Transverse colon (tissue), 4 donors: ENCODE results near the gene C1QTNF1. TPM values are rescaled to one million over a fixed set of nuclear protein-coding genes. Genes with fewer than 3 reads are reported as not detected.

Experiments used
- DNase-seq: peaks from one replicate; pipeline ENCODE4 v3.0.0-alpha.2; 2019
- H3K27ac ChIP-seq, 4 donors: fragments of 200-600 bp; sonication (generic); 2 replicates each; pipeline ENCODE4 v1.5.1; 2016 to 2018; ENCODE audit warnings: inconsistent platforms in 4 of 4
- H3K27me3 ChIP-seq: fragments of 200-600 bp; sonication (generic); 2 replicates; pipeline ENCODE4 v1.5.1; 2017; ENCODE audit warnings: inconsistent platforms
- H3K36me3 ChIP-seq, 4 donors: fragments of 200-600 bp; sonication (generic); 2 replicates each; pipeline ENCODE4 v1.5.1; 2017 to 2019; ENCODE audit warnings: inconsistent platforms in 4 of 4
- H3K4me1 ChIP-seq, 4 donors: fragments of 200-600 bp; sonication (generic); 2 replicates each; pipeline ENCODE4 v1.5.1; 2017 to 2020; ENCODE audit warnings: inconsistent platforms in 4 of 4
- H3K4me3 ChIP-seq, 4 donors: fragments of 200-600 bp; sonication (generic); 1 replicate in 1 of 4; 2 replicates in 3 of 4; pipeline versions ENCODE4 v1.5.1 to v1.6.1; 2017 to 2019; ENCODE audit warnings: inconsistent platforms in 4 of 4
- H3K9me3 ChIP-seq, 2 donors: fragments of 200-600 bp; sonication (generic); 2 replicates each; pipeline ENCODE4 v1.5.1; 2017 to 2019; ENCODE audit warnings: inconsistent platforms in 2 of 2
- EP300 ChIP-seq: sonication (generic); formaldehyde crosslinking; IDR thresholded peaks from one replicate; pipeline ENCODE4 v1.6.1; 2017; ENCODE audit warnings: antibody characterized with exemption, low read depth
- POLR2A ChIP-seq: fragments of 450-650 bp; IDR thresholded peaks from one replicate; pipeline ENCODE4 v1.6.1; 2016; ENCODE audit warnings: antibody characterized with exemption, mild to moderate bottlenecking, moderate library complexity
- POLR2AphosphoS5 ChIP-seq, 3 donors: sonication (generic); formaldehyde crosslinking; IDR thresholded peaks; one replicate each; pipeline ENCODE4 v1.6.1; 2016; ENCODE audit warnings: antibody characterized with exemption in 3 of 3
- WGBS, 2 donors: methylation state at CpG; one replicate each; pipeline ENCODE4 v1.1.5; 2018; ENCODE audit warnings: low coverage in 1 of 2; 5-methylcytosine and 5-hydroxymethylcytosine counted together
- in situ Hi-C, 4 donors: fragments of 200-750 bp; cut with MboI; loops; one replicate each; pipeline versions ENCODE4 v1.15.0 to v1.15.1; 2017; ENCODE audit warnings: low sequenced_read_pairs in 3 of 4, low pct_ligation_motif_present in 1 of 4, low pct_unique_long_range_greater_than_20kb in 1 of 4
- intact Hi-C: fragments of 100-400 bp; cut with DNase I; formaldehyde crosslinking; loops from one replicate; pipeline ENCODE4 v1.15.1; 2023; ENCODE audit warnings: low total_unique reads
- total RNA-seq, 4 donors: library from RNA; depleted of rRNA; stranded (reverse); fragments of >200 nt; gene quantifications; one replicate each; pipeline ENCODE4 v1.1.0, GENCODE V29; 2016
- TF ChIP-seq, protein P1 (sequence below), 5 experiments: fragments of 200-600 bp in 3 of 5; fragments of 450-650 bp in 2 of 5; sonication (generic) in 3 of 5; IDR thresholded peaks; 1 replicate in 2 of 5; 2 replicates in 3 of 5; pipeline ENCODE4 v1.5.1; 2016 to 2017; ENCODE audit warnings: antibody characterized with exemption in 5 of 5, inconsistent platforms in 3 of 5, mild to moderate bottlenecking in 2 of 5, moderate library complexity in 1 of 5

Gene C1QTNF1
- total RNA-seq, 4 donors from 2014 or later, result 5.4 to 35.5 (median 12.0) TPM

DNA sequence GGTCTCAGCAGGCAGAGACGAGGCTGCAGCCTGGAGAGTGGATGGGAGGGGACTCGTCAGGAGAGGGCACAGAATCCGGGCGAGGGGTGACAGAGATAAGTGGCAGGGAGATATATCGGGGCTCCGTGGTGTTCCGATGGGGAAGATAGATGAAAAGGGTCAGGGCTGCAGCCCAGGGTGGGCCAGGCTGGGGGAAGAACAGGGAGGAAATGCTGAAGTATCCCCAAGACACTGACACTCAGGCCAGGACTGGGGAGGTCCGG is 46.4 kb upstream of the C1QTNF1 start:
- H3K27ac ChIP-seq, result peak overlapping the region; percentile 78 to 86 (median 82)
- H3K9me3 ChIP-seq, result no peaks in the 10 kb centered on the region
- no peaks in the 10 kb centered on the region for H3K27me3 ChIP-seq
- H3K4me3 ChIP-seq, result peak overlapping the region in 1 of 4 donors; percentile 40
- 66 to 91% methylated on average over 6 to 8 of the region's 8 CpGs for WGBS, 2 donors
- intact Hi-C loops (no loop called here), in situ Hi-C loops (loop anchor here in 1 of 4 donors (10.0 kb wide), 1 partner anchor 113 kb away; no protein-coding TSS in a partner anchor)
- no peak for TF ChIP-seq EP300
- TF ChIP-seq POLR2AphosphoS5 (IDR thresholded peaks at IDR 0.05), result no peak
- no peak for TF ChIP-seq POLR2A
- TF ChIP-seq, protein P1, sequence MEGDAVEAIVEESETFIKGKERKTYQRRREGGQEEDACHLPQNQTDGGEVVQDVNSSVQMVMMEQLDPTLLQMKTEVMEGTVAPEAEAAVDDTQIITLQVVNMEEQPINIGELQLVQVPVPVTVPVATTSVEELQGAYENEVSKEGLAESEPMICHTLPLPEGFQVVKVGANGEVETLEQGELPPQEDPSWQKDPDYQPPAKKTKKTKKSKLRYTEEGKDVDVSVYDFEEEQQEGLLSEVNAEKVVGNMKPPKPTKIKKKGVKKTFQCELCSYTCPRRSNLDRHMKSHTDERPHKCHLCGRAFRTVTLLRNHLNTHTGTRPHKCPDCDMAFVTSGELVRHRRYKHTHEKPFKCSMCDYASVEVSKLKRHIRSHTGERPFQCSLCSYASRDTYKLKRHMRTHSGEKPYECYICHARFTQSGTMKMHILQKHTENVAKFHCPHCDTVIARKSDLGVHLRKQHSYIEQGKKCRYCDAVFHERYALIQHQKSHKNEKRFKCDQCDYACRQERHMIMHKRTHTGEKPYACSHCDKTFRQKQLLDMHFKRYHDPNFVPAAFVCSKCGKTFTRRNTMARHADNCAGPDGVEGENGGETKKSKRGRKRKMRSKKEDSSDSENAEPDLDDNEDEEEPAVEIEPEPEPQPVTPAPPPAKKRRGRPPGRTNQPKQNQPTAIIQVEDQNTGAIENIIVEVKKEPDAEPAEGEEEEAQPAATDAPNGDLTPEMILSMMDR (IDR thresholded peaks at IDR 0.05), result no peak
- no peak for DNase-seq
- H3K4me1 ChIP-seq, result peaks cover 41 to 56% (median 48%) of the 10 kb centered on the region in 4 donors
- H3K36me3 ChIP-seq, result no peaks in the 10 kb centered on the region

DNA sequence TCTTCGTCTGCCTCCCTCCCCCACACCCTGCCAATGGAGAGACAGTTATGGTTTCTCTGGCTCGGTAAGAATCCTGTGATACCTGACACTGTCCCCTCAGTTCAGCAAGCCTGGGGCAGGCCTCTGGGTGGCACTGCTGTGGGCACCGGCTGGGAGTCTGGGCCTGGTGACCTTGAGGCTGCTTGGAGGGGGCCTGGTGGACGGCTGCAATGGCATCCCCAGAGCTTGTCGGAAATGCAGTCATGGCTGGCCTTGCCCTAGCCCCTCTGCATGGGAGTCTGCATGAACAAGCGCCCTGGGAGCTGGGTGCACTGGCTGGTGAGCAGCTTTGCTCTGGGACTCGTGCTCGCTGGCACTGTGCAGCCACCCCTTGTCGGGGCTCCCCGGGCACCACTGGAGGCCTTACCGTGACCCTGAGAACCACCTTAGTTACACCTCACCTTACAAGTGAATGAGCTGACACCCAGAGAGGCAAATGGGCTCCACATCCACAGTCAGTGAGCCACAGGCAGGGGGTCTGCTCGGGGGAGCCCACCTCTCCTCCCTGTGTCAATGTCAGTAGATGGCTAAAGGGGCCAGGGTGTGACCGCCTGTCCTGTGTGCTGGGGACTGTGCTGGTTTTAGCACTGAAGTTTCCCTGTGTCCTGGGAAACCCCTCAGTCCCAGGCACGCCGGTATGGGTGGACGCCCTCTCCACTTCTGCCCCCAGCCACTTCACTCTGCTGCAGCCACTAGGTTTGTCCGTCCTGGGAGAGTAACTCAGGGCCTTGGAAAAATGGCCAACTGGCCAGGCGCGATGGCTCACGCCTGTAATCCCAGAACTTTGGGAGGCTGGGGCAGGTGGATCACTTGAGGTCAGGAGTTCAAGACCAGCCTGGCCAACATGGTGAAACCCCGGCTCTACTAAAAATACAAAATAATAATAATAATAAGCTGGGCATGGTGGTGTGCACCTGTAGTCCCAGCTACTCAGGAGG is 45.7 kb upstream of the C1QTNF1 start:
- Histone ChIP-seq H3K4me3 (peak overlapping the region; percentile 6 to 50 (median 34)), H3K36me3 (no peaks in the 10 kb centered on the region), H3K4me1 (peaks cover 41 to 56% (median 48%) of the 10 kb centered on the region in 4 donors), H3K9me3 (no peaks in the 10 kb centered on the region), H3K27ac (peak overlapping the region; percentile 78 to 86 (median 82)), H3K27me3 (no peaks in the 10 kb centered on the region)
- intact Hi-C loops, result no loop called here
- TF ChIP-seq POLR2AphosphoS5 (IDR thresholded peaks at IDR 0.05), result no peak
- TF ChIP-seq EP300, result no peak
- no peak for TF ChIP-seq POLR2A
- TF ChIP-seq, protein P1 (IDR thresholded peaks at IDR 0.05), result peak in 1 of 5 experiments; percentile 28
- no peak for DNase-seq
- 42% methylated on average over 16 of the region's 21 CpGs; no CpG with 5 or more reads in 1 of the 2 donors for WGBS, 2 donors
- in situ Hi-C loops, result loop anchor here in 1 of 4 donors (10.0 kb wide), 1 partner anchor 113 kb away; no protein-coding TSS in a partner anchor

DNA sequence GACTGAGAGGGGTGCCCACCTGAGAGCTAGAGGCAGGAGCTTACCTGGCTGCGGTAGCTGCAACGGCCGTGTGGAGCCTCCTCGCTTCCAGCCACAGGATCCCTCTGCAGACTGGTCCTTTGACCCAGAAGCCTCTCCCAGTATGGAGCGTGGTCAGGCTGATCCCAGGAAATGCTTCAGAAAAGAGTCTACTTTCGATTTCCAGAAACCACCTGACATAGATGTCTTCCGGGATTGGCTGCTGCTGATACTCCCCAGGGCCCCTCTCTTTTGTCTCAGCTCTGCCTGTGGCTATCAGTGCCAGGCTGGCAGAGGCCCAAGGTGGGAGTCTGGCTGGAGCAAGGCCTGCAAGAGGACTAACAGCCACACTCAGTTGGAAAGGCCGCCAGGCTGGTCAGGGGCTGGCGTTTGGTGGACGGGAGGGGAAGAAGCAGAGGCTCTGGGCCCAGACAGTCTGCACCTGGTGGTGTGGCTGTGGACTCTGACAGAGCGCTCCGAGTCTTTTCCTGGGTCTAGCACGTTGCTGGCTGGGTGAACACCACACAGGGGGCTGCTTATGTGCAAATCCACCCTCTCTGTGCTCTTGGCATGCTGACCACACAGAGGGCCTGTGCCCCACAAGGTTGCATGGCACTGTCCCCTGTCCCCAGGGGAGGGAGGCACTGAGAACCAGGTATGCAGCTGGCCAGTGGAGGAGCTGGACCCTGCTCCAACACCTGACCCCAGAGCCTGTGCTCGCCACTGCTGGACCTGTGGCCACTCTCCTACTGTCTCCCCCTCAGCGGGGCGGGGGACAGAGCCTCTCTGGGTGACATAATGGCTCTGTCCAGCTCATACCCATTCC is 44.0 kb upstream of the C1QTNF1 start, which contains the start of gene LGALS3BP:
Gene LGALS3BP, minus strand, starts transcription at position 144 of the 844 bp plus-strand sequence. CDS start 2,732 bp downstream, outside the sequence.
- H3K4me3 ChIP-seq, result peak within 1 kb of the TSS; percentile 6 to 50 (median 34)

More for the DNA sequence above, 44.0 kb upstream of the C1QTNF1 start, which contains the start of gene LGALS3BP:
- intact Hi-C loops (no loop called here), in situ Hi-C loops (loop anchor here in 1 of 4 donors (10.0 kb wide), 1 partner anchor 115 kb away; no protein-coding TSS in a partner anchor)
- H3K9me3 ChIP-seq, result no peaks in the 10 kb centered on the region
- peak within 1 kb of the TSS; percentile 78 to 86 (median 82) for H3K27ac ChIP-seq
- peak; percentile 87 for DNase-seq
- WGBS, 2 donors, result 34% methylated on average over 16 of the region's 16 CpGs; no CpG with 5 or more reads in 1 of the 2 donors
- peaks cover 41 to 56% (median 48%) of the 10 kb centered on the region in 4 donors for H3K4me1 ChIP-seq
- peak; percentile 88 to 93 (median 92) for TF ChIP-seq POLR2AphosphoS5 (IDR thresholded peaks at IDR 0.05)
- TF ChIP-seq POLR2A, result peak; percentile 89
- TF ChIP-seq EP300, result no peak
- TF ChIP-seq, protein P1 (IDR thresholded peaks at IDR 0.05), result peak in 1 of 5 experiments; percentile 14
- H3K27me3 ChIP-seq, result no peaks in the 10 kb centered on the region
- H3K36me3 ChIP-seq, result no peaks in the 10 kb centered on the region
